IPS DF 4.7 (cell line): ENCODE results near the gene BHLHA15.

Experiments
- DNase-seq: peaks from one replicate; pipeline ENCODE4 v3.0.0-alpha.2; 2013; ENCODE audit warnings: low spot score; ENCODE audit errors: extremely low read depth

Gene BHLHA15

GRCh38 chr7:98240961-98241673 is 29.9 kb downstream of the BHLHA15 start:
- no peak for DNase-seq

- no peak for DNase-seq
Observed at GRCh38 chr7:98241674-98242241, 30.5 kb downstream of the BHLHA15 start.

GRCh38 chr7:98242342-98242741 is 31.1 kb downstream of the BHLHA15 start:
- DNase-seq, result no peak

- no peak for DNase-seq
Observed at GRCh38 chr7:98242934-98243333, 31.7 kb downstream of the BHLHA15 start.

GRCh38 chr7:98244871-98245270 is 33.6 kb downstream of the BHLHA15 start:
- no peak for DNase-seq

- no peak for DNase-seq
Observed at GRCh38 chr7:98248156-98248555, 36.9 kb downstream of the BHLHA15 start.

GRCh38 chr7:98249106-98249505 is 37.9 kb downstream of the BHLHA15 start:
- DNase-seq, result no peak

GRCh38 chr7:98250789-98251188 is 39.5 kb downstream of the BHLHA15 start:
- no peak for DNase-seq

GRCh38 chr7:98251231-98251600 is 40.0 kb downstream of the BHLHA15 start:
- DNase-seq, result no peak

GRCh38 chr7:98251601-98252424 is 40.6 kb downstream of the BHLHA15 start, which contains the start of gene TECPR1:
Gene TECPR1 (minus strand): TSS chr7:98252232. CDS start chr7:98246146, 6,086 bp downstream.
- DNase-seq, result peak; percentile 69

GRCh38 chr7:98252425-98253054 is 41.3 kb downstream of the BHLHA15 start:
- no peak for DNase-seq

- DNase-seq, result no peak
Observed at GRCh38 chr7:98254516-98254915, 43.3 kb downstream of the BHLHA15 start.

- no peak for DNase-seq
Observed at GRCh38 chr7:98254951-98255610, 43.8 kb downstream of the BHLHA15 start.

GRCh38 chr7:98256431-98256830 is 45.2 kb downstream of the BHLHA15 start:
- no peak for DNase-seq

- no peak for DNase-seq
Observed at GRCh38 chr7:98257701-98258100, 46.5 kb downstream of the BHLHA15 start.
